ENCODE measurements around the gene GSTA3. TPM values are rescaled to one million over a fixed set of nuclear protein-coding genes. Genes with fewer than 3 reads are reported as not detected.
"Not testable (repeated sequence)": the region's sequence is repeated elsewhere in the genome, so short reads cannot be mapped to it uniquely, and the experiment has no call there.

GSTA3 gene
- total RNA-seq, 1 donor from 2014 or later = not detected

- H3K4me1 Mint-ChIP-seq = peaks cover 19% of the 10 kb centered on the region
- not testable (repeated sequence) for H3K36me3 Mint-ChIP-seq (ENCODE audit: low read depth); H3K9me3 Mint-ChIP-seq; H3K4me3 Mint-ChIP-seq; H3K27ac Mint-ChIP-seq (ENCODE audit: unreplicated experiment); H3K27me3 Mint-ChIP-seq (ENCODE audit: low read depth)
- DNase-seq (ENCODE audit: low read depth, low spot score) = peak; percentile 24
These were observed 8.7 kb upstream of the GSTA3 start for GRCh38 chr6:52918027-52918686.

GRCh38 chr6:52914516-52914915, 5.0 kb upstream of the GSTA3 start:
- H3K27ac Mint-ChIP-seq (ENCODE audit: unreplicated experiment) = no peak overlapping the region
- H3K4me3 Mint-ChIP-seq = no peak overlapping the region
- peaks cover 15% of the 10 kb centered on the region for H3K4me1 Mint-ChIP-seq
- H3K36me3 Mint-ChIP-seq (ENCODE audit: low read depth) = no peaks in the 10 kb centered on the region
- H3K27me3 Mint-ChIP-seq (ENCODE audit: low read depth) = no peaks in the 10 kb centered on the region
- peaks cover 4% of the 10 kb centered on the region for H3K9me3 Mint-ChIP-seq
- no peak for TF ChIP-seq CTCF (conservative IDR thresholded peaks at IDR 0.05)
- DNase-seq (ENCODE audit: low read depth, low spot score) = no peak

GRCh38 chr6:52910091-52910490, 593 bp upstream of the GSTA3 start:
- no peaks in the 10 kb centered on the region for H3K27me3 Mint-ChIP-seq (ENCODE audit: low read depth)
- H3K4me3 Mint-ChIP-seq = no peak overlapping the region
- H3K27ac Mint-ChIP-seq (ENCODE audit: unreplicated experiment) = no peak overlapping the region
- TF ChIP-seq CTCF (conservative IDR thresholded peaks at IDR 0.05) = no peak
- no peaks in the 10 kb centered on the region for H3K4me1 Mint-ChIP-seq
- DNase-seq (ENCODE audit: low read depth, low spot score) = no peak
- peaks cover 4% of the 10 kb centered on the region for H3K36me3 Mint-ChIP-seq (ENCODE audit: low read depth)
- peaks cover 4% of the 10 kb centered on the region for H3K9me3 Mint-ChIP-seq

- Mint-ChIP-seq H3K27ac (ENCODE audit: unreplicated experiment) (no peak overlapping the region), H3K4me1 (no peaks in the 10 kb centered on the region), H3K9me3 (no peaks in the 10 kb centered on the region), H3K27me3 (ENCODE audit: low read depth) (no peaks in the 10 kb centered on the region), H3K4me3 (no peak overlapping the region), H3K36me3 (ENCODE audit: low read depth) (peaks cover 4% of the 10 kb centered on the region)
- no peak for DNase-seq (ENCODE audit: low read depth, low spot score)
- no peak for TF ChIP-seq CTCF (conservative IDR thresholded peaks at IDR 0.05)
These were observed 367 bp downstream of the GSTA3 start for GRCh38 chr6:52909131-52909530.

GRCh38 chr6:52908526-52908925, 972 bp downstream of the GSTA3 start:
- Mint-ChIP-seq H3K27me3 (ENCODE audit: low read depth) (no peaks in the 10 kb centered on the region), H3K4me3 (no peak overlapping the region), H3K4me1 (no peaks in the 10 kb centered on the region), H3K36me3 (ENCODE audit: low read depth) (peaks cover 4% of the 10 kb centered on the region), H3K9me3 (no peaks in the 10 kb centered on the region), H3K27ac (ENCODE audit: unreplicated experiment) (no peak overlapping the region)
- no peak for TF ChIP-seq CTCF (conservative IDR thresholded peaks at IDR 0.05)
- DNase-seq (ENCODE audit: low read depth, low spot score) = no peak

GRCh38 chr6:52904562-52905279, 4.8 kb downstream of the GSTA3 start:
- no peak overlapping the region for H3K4me3 Mint-ChIP-seq
- peak; percentile 26 for TF ChIP-seq CTCF (conservative IDR thresholded peaks at IDR 0.05)
- no peaks in the 10 kb centered on the region for H3K27me3 Mint-ChIP-seq (ENCODE audit: low read depth)
- H3K27ac Mint-ChIP-seq (ENCODE audit: unreplicated experiment) = no peak overlapping the region
- H3K4me1 Mint-ChIP-seq = no peaks in the 10 kb centered on the region
- DNase-seq (ENCODE audit: low read depth, low spot score) = no peak
- no peaks in the 10 kb centered on the region for H3K9me3 Mint-ChIP-seq
- peaks cover 4% of the 10 kb centered on the region for H3K36me3 Mint-ChIP-seq (ENCODE audit: low read depth)

Data from neural crest cell (in vitro differentiated cells).